Left lung (tissue), 10 donors: ENCODE results near the gene CDKL4. TPM values are rescaled to one million over a fixed set of nuclear protein-coding genes. Genes with fewer than 3 reads are reported as not detected.

ENCODE experiments used
- ATAC-seq: fragments of 200-7000 bp; cut with Tn5 transposase; one replicate; pipeline ENCODE4 v1.9.1; 2020; ENCODE audit warnings: moderate library complexity
- DNase-seq, 4 donors: peaks; one replicate each; pipeline ENCODE4 v3.0.0-alpha.2; 2013 to 2020
- H3K27ac ChIP-seq, 2 donors: fragments of 200-600 bp; sonication (generic) in 1 of 2; one replicate each; pipeline versions ENCODE4 v1.5.0 to v1.8.0; 2020 to 2021
- H3K27me3 ChIP-seq, 2 donors: fragments of 200-600 bp; sonication (generic) in 1 of 2; one replicate each; pipeline versions ENCODE4 v1.5.0 to v1.8.0; 2020 to 2021
- H3K36me3 ChIP-seq, 2 donors: fragments of 200-600 bp; sonication (generic) in 1 of 2; one replicate each; pipeline versions ENCODE4 v1.5.0 to v1.8.0; 2020 to 2021
- H3K4me1 ChIP-seq, 2 donors: fragments of 200-600 bp; one replicate each; pipeline ENCODE4 v1.8.0; 2021
- H3K4me3 ChIP-seq, 2 donors: fragments of 200-600 bp; sonication (generic) in 1 of 2; one replicate each; pipeline versions ENCODE4 v1.5.0 to v1.8.0; 2020 to 2021; ENCODE audit warnings: mild to moderate bottlenecking in 1 of 2
- H3K9me3 ChIP-seq, 2 donors: fragments of 200-600 bp; sonication (generic) in 1 of 2; one replicate each; pipeline versions ENCODE4 v1.5.0 to v1.8.0; 2020 to 2021
- CTCF ChIP-seq, 2 donors: fragments of 200-600 bp; sonication (generic) in 1 of 2; IDR thresholded peaks; one replicate each; pipeline versions ENCODE4 v1.5.0 to v1.8.0; 2021; ENCODE audit warnings: antibody characterized with exemption in 2 of 2
- intact Hi-C, 2 donors: fragments of 100-400 bp; cut with DNase I; formaldehyde crosslinking; loops; one replicate each; pipeline versions ENCODE4 v1.11.2 to v1.14.2; 2022
- polyA plus RNA-seq, 6 donors: library from polyadenylated mRNA; unstranded; fragments of 120-200 nt; gene quantifications; one replicate each; pipeline ENCODE4 v1.2.1, GENCODE V29; 2013; ENCODE audit not compliant: insufficient read length in 6 of 6
- total RNA-seq, 2 donors: library from RNA; stranded (reverse); fragmentation: NEBNext Ultra II Directional; extraction: Animal tissue kit (Norgen Biotek cat#: 25700); gene quantifications; one replicate each; pipeline ENCODE4 v1.2.1, GENCODE V29; 2021
- donor health status: DM: no; HTN: yes; CAD: no.
- donor health status: DM: no; HTN: no; CAD: no.

The CDKL4 gene
- total and polyA plus RNA-seq, 8 donors = 0.55 to 3.1 (median 1.1) TPM

DNA sequence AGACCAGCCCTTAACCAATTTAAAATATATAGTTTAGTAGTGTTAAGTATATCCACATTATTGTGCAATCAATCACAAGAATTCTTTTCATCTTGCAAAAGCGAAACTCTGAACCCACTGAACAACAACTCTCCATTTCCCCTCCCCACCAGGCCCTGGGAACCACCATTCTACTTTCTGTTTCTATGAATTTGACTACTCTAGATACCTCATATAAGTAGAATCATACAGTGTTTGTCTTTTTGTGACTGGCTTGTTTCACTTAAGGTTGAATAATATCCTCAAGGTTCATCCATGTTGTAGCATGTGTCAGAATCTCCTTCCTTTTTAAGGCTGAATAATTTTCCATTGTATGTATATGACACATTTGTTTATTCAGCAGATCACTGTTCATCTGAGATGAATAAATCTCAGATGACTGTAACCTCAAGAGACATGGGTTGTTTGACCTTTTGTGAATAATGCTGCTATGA lies 114.8 kb downstream of the CDKL4 start:
- no peak for DNase-seq
- TF ChIP-seq CTCF (IDR thresholded peaks at IDR 0.05) = no peak
- no peaks in the 10 kb centered on the region for H3K36me3 ChIP-seq
- no peaks in the 10 kb centered on the region for H3K9me3 ChIP-seq
- no peak for ATAC-seq
- intact Hi-C loops = no loop called here
- no peak overlapping the region for H3K4me3 ChIP-seq
- no peaks in the 10 kb centered on the region for H3K27me3 ChIP-seq
- H3K4me1 ChIP-seq = peaks cover 4 to 29% of the 10 kb centered on the region in 2 donors
- H3K27ac ChIP-seq = peak overlapping the region; percentile 20 to 35

DNA sequence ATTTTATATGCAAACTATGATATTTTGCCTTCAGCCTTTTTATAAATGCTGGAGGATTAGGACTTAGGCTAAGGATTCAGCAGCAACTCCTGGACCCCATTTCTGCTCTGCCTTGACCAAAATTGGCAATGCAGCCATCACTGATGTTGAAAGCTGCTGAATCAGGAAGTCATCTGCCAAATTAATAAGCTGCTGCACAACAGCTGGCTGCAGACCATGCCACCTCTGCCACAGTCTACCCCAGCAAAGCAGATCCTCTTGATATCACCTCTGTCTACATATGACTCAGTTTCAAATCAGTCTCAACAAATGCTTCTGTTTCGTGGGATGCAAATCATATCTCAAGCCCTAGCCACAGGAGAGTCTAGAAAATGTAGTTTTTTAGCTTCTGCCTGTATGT lies 115.8 kb downstream of the CDKL4 start:
- no peaks in the 10 kb centered on the region for H3K9me3 ChIP-seq
- peaks cover 7 to 37% of the 10 kb centered on the region in 2 donors for H3K4me1 ChIP-seq
- no peak for TF ChIP-seq CTCF (IDR thresholded peaks at IDR 0.05)
- peak overlapping the region; percentile 20 to 63 for H3K27ac ChIP-seq
- DNase-seq (peak in 1 of 4 donors; percentile 37), ATAC-seq (no peak)
- H3K4me3 ChIP-seq = no peak overlapping the region
- intact Hi-C loops = no loop called here
- H3K36me3 ChIP-seq = no peaks in the 10 kb centered on the region
- no peaks in the 10 kb centered on the region for H3K27me3 ChIP-seq

Other genes with a start within 250 kb of the CDKL4 start
- gene SOS1, start 122.9 kb downstream of the CDKL4 start, total RNA-seq = 10 to 100 TPM; 31.3 to 36.6 TPM
- 10 to 100 TPM; 57.8 to 69.2 (median 62.1) TPM for gene SOS1, start 122.9 kb downstream of the CDKL4 start, polyA plus RNA-seq
- gene MAP4K3, start 193.3 kb upstream of the CDKL4 start, total RNA-seq = 10 to 100 TPM; 26.0 to 28.6 TPM
- gene MAP4K3, start 193.3 kb upstream of the CDKL4 start, polyA plus RNA-seq = 10 to 100 TPM; 60.9 to 74.5 (median 63.0) TPM